ENCODE results near the gene TANC2.

TANC2 gene
- long read RNA-seq, donor 1, result 0 reads
- long read RNA-seq, donor 2, result 0 reads
- long read RNA-seq, donor 3, partial matches to known transcripts, result 0 of 2 reads
- long read RNA-seq, donor 3, other reads (novel, unspliced or antisense), result 0 of 2 reads
- long read RNA-seq, donor 4, full-length matches to known transcripts, result 1 of 1 reads
- long read RNA-seq, donor 4, partial matches to known transcripts, result 0 of 1 reads
- long read RNA-seq, donor 4, other reads (novel, unspliced or antisense), result 0 of 1 reads
- long read RNA-seq, donor 5, result 0 reads
- long read RNA-seq, donor 6, result 0 reads
- long read RNA-seq, donor 7, result 0 reads
- long read RNA-seq, donor 8, result 0 reads

- DNase-seq, result peak; percentile 95
These were observed at the start of gene TANC2 for GRCh38 chr17:62965686-62966425. TSS of gene TANC2 (plus strand) at chr17:62966235. CDS start at chr17:63009560, 43,325 bp downstream.

- DNase-seq, result no peak
These were observed 49.1 kb upstream of the TANC2 start for GRCh38 chr17:62916684-62917571.

- DNase-seq, result no peak
These were observed 46.6 kb upstream of the TANC2 start for GRCh38 chr17:62919388-62919787.

GRCh38 chr17:62920300-62920699 lies 45.7 kb upstream of the TANC2 start:
- DNase-seq, result no peak

- no peak for DNase-seq
These were observed 44.2 kb upstream of the TANC2 start for GRCh38 chr17:62921817-62922216.

GRCh38 chr17:62923258-62924150 lies 42.5 kb upstream of the TANC2 start:
- no peak for DNase-seq

GRCh38 chr17:62925267-62925836 lies 40.7 kb upstream of the TANC2 start:
- DNase-seq, result no peak

- DNase-seq, result no peak
These were observed 39.0 kb upstream of the TANC2 start for GRCh38 chr17:62927083-62927482.

- no peak for DNase-seq
These were observed 36.7 kb upstream of the TANC2 start for GRCh38 chr17:62929320-62929719.

- DNase-seq, result no peak
These were observed 34.9 kb upstream of the TANC2 start for GRCh38 chr17:62931101-62931500.

GRCh38 chr17:62933501-62934385 lies 32.3 kb upstream of the TANC2 start:
- DNase-seq, result peak; percentile 21

- DNase-seq, result no peak
These were observed 30.9 kb upstream of the TANC2 start for GRCh38 chr17:62935098-62935497.

- DNase-seq, result peak; percentile 8
These were observed 30.5 kb upstream of the TANC2 start for GRCh38 chr17:62935523-62935922.

- DNase-seq, result no peak
These were observed 28.4 kb upstream of the TANC2 start for GRCh38 chr17:62937606-62938005.

GRCh38 chr17:62941358-62941991 lies 24.6 kb upstream of the TANC2 start:
- no peak for DNase-seq

- DNase-seq, result no peak
These were observed 17.7 kb upstream of the TANC2 start for GRCh38 chr17:62948370-62948769.

GRCh38 chr17:62949036-62949435 lies 17.0 kb upstream of the TANC2 start:
- no peak for DNase-seq

- DNase-seq, result no peak
These were observed 16.0 kb upstream of the TANC2 start for GRCh38 chr17:62950067-62950466.

- DNase-seq, result no peak
These were observed 10.1 kb upstream of the TANC2 start for GRCh38 chr17:62955841-62956352.

- no peak for DNase-seq
These were observed 2.7 kb upstream of the TANC2 start for GRCh38 chr17:62963296-62963695.

All from right kidney (tissue), 9 donors.